GM12892 (cell line): ENCODE data around the gene CERS5.

Experiments
- DNase-seq: peaks from one replicate; pipeline ENCODE4 v3.0.0; 2011; ENCODE audit not compliant: insufficient read length
- FAIRE-seq: peaks from 2 replicates; lab custom pipeline; 2011; peaks lifted over from hg19 to GRCh38; lab: Jason Lieb, UNC
- POLR2A ChIP-seq: IDR thresholded peaks from 2 replicates; pipeline ENCODE4 v1.6.1; 2011; ENCODE audit warnings: low read depth, low read length, control low read depth
- POLR2AphosphoS5 ChIP-seq: IDR thresholded peaks from 2 replicates; pipeline ENCODE4 v1.6.1; 2011; ENCODE audit warnings: low read depth, low read length, control low read depth
- TAF1 ChIP-seq: IDR thresholded peaks from 2 replicates; pipeline ENCODE4 v1.6.1; 2011; ENCODE audit warnings: low read depth, mild to moderate bottlenecking, control low read depth, low read length, borderline replicate concordance

Gene CERS5

GRCh38 chr12:50198829-50199228 is 31.7 kb upstream of the CERS5 start:
- no peak for DNase-seq
- no peak for FAIRE-seq
- no peak for TF ChIP-seq TAF1
- no peak for TF ChIP-seq POLR2AphosphoS5
- TF ChIP-seq POLR2A: no peak

- TF ChIP-seq TAF1: no peak
- FAIRE-seq (no peak), DNase-seq (no peak)
Measured at GRCh38 chr12:50197297-50197727, 30.1 kb upstream of the CERS5 start.

GRCh38 chr12:50196537-50196936 is 29.4 kb upstream of the CERS5 start:
- no peak for DNase-seq
- no peak for TF ChIP-seq TAF1
- TF ChIP-seq POLR2A: no peak
- TF ChIP-seq POLR2AphosphoS5: no peak
- FAIRE-seq: no peak

GRCh38 chr12:50195832-50196231 is 28.7 kb upstream of the CERS5 start:
- DNase-seq: no peak
- no peak for TF ChIP-seq TAF1
- TF ChIP-seq POLR2A: no peak
- TF ChIP-seq POLR2AphosphoS5: no peak
- no peak for FAIRE-seq

GRCh38 chr12:50192908-50193307 is 25.7 kb upstream of the CERS5 start:
- DNase-seq (no peak), FAIRE-seq (no peak)
- no peak for TF ChIP-seq POLR2A

- FAIRE-seq: no peak
- TF ChIP-seq TAF1: no peak
- no peak for TF ChIP-seq POLR2A
- TF ChIP-seq POLR2AphosphoS5: no peak
- no peak for DNase-seq
Measured at GRCh38 chr12:50192236-50192635, 25.1 kb upstream of the CERS5 start.

- no peak for FAIRE-seq
- no peak for TF ChIP-seq POLR2AphosphoS5
Measured at GRCh38 chr12:50190859-50191258, 23.7 kb upstream of the CERS5 start.

GRCh38 chr12:50188875-50189575 is 21.9 kb upstream of the CERS5 start:
- no peak for DNase-seq
- peak; percentile 30 for FAIRE-seq
- TF ChIP-seq POLR2AphosphoS5 (no peak), POLR2A (0 out of 2 replicates have a peak, but pooled peaks have one; percentile 40)

More at GRCh38 chr12:50190859-50191258, 23.7 kb upstream of the CERS5 start:
- no peak for DNase-seq

GRCh38 chr12:50188241-50188781 is 21.1 kb upstream of the CERS5 start:
- DNase-seq: no peak
- no peak for FAIRE-seq
- TF ChIP-seq POLR2A: no peak
- no peak for TF ChIP-seq POLR2AphosphoS5
- no peak for TF ChIP-seq TAF1

GRCh38 chr12:50187084-50187900 is 20.1 kb upstream of the CERS5 start:
- DNase-seq (no peak), FAIRE-seq (no peak)
- TF ChIP-seq TAF1: no peak
- peak; percentile 42; the same call in 1 of the 2 replicates for TF ChIP-seq POLR2AphosphoS5

- no peak for FAIRE-seq
- TF ChIP-seq POLR2AphosphoS5 (0 out of 2 replicates have a peak, but pooled peaks have one; percentile 5), TAF1 (no peak)
- DNase-seq: no peak
Measured at GRCh38 chr12:50186681-50187080, 19.5 kb upstream of the CERS5 start.

- FAIRE-seq (no peak), DNase-seq (no peak)
- TF ChIP-seq TAF1 (no peak), POLR2A (no peak), POLR2AphosphoS5 (no peak)
Measured at GRCh38 chr12:50185970-50186663, 18.9 kb upstream of the CERS5 start.
